Superior temporal gyrus (tissue), 1 donor: ENCODE results near the gene PEX12.
A peak's percentile ranks its signal among the peaks of the same experiment; 100 is the strongest.
"Not testable (repeated sequence)": the region's sequence is repeated elsewhere in the genome, so short reads cannot be mapped to it uniquely, and the experiment has no call there.

ENCODE experiments used
- DNase-seq: peaks from one replicate; pipeline ENCODE4 v3.0.0-alpha.2; 2016; ENCODE audit errors: extremely low spot score

The PEX12 gene

DNA sequence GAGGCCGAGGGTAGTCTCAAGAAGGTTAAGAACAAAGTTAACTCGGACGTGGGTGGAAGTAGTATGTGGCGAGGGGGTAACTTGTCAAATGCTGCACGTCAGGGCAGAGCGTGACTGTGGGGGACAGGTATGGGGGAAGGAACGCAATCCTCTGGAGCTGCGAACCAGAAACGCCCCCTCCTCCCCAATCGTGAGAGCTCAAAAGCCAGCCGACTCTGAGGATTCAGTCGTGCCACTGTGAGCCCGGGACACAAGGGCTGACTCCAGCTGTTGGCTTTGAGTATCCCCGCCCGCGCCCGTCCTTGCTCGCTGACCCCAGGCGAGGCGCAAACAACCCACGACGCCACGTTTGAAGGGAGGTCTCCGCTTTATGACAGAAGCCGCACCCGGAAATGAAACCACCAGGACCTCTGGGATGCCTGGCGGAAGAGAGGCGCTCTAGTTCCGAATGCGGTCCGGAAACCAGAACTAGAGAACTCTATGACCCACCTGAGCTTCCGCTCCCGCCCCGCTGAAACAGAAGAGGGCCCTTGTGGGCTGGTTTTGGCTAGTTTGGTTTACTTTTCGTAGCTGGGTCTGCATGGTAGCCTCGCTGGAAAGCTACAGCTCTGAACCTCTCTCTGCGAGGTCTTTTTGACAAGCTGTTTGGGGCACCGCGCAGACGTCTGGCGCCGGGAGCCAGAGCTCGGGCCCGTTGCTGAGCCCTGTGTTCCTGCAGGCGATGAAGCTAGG lies at the start of gene PEX12:
PEX12 (minus strand) TSS at position 375 of the 732 bp plus-strand sequence. CDS start 550 bp downstream, outside the sequence.
- DNase-seq: peak; percentile 98

DNA sequence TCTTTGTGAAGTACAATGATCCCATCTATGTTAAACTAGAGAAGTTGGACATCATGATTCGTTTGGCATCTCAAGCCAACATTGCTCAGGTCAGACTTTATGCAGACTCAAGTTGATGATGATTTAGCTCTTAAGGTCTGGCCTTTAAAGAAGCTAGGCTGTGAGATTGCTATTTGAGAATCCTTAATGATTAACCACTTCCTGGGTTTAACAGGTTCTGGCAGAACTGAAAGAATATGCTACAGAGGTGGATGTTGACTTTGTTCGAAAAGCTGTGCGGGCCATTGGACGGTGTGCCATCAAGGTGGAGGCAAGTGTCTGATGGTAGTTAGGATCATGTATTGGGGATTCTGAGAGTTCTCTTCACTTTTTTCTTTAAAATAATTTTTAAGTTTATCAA lies 49.0 kb upstream of the PEX12 start:
- no peak for DNase-seq

DNA sequence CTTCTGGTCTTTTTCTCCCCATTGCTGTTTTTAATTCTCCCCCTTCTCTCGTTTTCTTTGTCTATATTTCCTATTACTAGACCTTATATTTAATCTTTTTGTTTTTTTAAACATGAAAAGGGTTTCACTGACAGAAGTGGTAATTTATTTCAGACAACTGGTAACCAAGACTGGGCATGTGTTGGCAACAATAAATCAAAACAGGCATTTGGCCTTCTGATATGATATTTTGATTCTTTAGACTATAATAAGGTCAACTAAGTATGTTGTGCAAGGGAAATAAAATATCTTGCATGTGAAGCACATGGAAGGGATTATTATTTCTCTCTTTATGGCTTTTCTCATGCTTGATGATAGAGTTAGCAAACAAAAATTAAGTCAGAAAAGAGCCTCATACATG lies 43.4 kb upstream of the PEX12 start:
- DNase-seq: no peak

DNA sequence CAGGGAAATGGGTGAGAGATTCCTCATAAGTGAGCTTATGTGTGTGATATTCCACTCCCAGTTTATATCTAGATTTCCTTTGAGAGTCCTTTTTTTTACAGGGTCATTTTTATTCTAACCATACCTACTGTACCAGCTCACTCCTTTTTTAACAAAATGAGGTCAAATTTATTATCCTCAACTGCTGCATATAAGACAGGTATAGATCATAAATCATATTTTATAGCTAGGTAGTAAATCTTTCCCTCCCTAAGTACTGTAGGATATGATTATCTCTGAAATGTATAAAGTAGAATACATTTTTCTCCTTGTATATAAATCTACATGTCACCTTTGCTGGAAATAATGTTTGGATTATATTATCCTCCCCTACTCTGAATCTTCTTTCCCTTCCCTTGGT lies 40.3 kb upstream of the PEX12 start:
- no peak for DNase-seq

DNA sequence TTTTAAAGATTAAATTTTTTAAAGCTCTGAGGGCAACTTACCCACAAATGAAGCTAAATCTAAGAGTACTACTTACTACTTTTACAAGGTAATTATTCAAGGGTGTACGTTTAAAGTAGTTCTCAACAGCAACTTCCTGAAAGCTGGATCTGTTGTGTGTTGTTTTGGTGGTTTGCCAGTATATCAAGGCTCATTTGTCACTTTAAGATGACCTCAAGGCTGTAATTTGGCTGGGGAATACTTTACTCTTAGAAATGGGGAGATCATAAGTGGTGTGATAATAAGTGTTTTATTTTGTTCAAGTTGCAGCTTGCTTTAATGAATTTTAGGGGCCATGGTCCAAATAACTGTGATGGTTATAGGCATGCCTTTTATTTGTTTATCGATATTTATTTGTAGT lies 39.1 kb upstream of the PEX12 start:
- DNase-seq: no peak

DNA sequence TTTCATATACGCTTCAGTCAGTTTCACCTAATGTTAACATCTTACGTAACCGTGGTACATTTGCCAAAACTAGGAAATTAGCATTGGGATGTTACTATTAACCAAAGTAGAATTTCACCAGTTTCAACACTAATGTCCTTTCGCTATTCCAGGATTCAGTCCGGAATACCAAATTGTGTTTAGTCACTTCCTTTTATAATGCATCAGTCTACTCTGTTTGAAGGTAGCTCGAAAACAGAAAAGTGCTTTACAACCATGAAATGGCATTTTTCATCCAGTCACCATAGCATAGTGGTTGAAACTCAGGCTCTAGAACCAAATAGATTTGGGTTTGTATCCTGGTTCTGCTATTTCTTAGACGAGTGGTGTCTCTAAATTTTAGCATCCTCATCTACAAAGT lies 38.2 kb upstream of the PEX12 start:
- DNase-seq: no peak

DNA sequence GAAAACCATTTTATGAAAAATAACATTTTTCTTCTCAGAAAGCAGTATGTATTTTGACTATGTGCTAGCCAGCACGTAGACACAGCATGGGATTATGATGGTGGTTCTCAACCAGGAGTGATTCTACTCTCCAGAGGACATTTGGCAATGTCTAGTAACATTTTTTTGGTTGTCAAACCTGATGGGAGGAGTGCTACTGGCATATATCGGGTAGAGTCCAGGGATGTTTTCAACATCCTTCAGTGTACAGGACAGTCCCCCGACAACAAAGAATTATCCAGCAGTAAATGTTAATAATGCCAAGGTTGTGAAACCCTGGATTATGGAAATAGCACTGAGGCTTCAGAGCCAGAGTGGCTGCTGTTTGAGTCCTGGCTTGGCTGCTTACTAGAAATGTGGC lies 36.4 kb upstream of the PEX12 start:
- DNase-seq: no peak

DNA sequence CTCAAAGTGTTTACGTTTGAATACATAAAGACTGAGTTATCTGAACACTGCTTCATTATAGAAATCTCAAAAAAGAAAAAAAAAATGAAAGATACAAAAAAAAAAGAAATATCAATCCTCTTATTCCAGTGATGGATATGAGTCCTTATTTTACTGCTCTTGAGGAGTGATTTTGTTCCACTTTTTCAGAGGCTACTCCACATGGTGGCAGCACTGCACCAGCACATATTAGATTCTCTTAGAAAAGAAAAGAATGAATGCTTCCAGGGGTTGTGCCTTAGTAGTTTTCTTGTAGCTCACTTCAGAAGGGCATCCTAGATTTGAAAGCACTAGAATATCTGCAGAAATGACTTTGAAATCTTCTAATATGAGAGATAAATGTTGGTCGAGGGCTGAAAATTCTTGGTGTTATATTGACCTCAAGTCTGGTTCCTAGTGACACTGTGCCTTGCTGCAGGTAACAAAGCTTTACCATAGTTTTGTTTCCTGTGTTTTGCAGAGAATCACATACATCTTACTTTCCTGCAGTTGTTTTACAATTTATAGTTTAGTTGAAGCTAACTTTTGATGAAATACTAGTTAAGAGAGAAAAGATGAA lies 34.7 kb upstream of the PEX12 start:
- DNase-seq: peak; percentile 81

DNA sequence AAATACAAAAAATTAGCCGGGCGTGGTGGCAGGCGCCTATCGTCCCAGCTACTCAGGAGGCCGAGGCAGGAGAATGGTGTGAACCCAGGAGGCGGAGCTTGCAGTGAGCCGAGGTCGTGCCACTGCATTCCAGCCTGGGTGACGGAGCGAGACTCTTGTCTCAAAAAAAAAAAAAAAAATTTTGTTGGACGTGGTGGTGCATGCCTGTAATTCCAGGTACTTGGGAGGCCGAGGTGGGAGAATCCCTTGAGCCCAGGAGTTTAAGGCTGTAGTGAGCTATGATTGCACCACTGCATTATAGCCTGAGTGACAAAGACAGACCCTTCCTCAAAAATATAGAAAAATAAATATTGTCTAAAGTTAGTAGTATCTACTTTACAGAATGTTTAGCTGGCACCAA lies 32.4 kb upstream of the PEX12 start:
- DNase-seq: not testable (repeated sequence)

DNA sequence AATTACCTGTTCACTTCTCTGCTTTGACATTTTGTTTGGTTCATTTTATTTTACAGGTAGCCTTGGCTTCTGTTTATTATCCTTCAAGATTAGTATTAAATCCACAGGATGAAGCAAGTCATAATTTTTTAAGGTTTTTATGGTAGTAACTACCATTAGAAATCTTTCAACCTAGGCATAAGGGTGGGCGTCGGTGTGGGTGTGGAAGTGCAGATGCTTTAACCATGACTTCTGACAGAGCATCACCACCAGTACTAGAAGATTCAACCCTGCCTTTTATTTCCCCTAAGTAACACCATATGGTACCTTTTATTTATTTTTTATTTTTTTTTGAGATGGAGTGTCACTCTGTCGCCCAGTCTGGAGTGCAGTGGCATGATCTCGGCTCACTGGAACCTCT lies 31.5 kb upstream of the PEX12 start:
- DNase-seq: no peak

DNA sequence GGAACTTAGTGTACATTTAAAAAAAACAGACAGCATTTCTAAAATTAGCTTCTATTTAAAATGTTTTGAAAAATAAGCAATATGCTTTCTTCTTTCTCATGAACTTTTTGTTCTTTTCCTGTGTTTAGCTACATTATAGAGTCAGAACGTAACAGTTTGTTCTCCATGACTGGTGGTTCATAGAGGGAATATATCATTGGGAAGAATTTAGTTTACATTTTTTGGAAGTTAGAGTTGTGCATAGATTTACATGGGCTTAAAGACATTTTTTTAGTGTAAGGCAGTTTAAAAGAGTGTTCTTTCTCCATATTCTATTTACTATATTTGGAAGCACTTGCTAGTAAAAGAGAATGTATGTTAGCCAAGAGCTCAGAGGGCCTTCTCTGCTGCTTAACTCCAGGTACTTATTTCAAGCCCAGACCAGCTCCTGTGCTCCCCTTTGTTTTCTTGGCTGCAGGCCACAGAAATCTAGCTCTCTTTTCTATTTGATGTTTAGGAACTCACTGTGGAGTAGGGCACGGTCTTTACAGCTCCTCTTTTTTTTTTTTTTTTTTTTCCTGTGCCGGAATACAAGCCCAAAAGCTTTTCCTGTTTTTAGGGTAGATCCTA lies 29.0 kb upstream of the PEX12 start:
- DNase-seq: no peak

DNA sequence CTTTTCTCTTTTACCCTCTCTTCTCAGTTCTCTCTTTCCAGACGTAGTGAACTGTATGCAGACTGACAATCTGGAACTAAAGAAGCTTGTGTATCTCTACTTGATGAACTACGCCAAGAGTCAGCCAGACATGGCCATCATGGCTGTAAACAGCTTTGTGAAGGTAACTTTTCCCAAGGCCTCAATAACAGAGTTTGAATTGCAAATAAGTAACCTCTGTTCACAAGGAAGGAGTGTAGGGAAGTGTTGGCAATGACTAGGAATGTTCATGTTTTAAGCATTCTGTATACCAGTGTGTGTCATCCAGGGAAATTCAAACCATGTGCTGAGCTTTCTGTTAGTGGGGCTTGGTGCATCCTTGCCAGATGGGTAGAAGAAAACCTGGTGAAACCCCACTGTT lies 27.3 kb upstream of the PEX12 start:
- DNase-seq: no peak

DNA sequence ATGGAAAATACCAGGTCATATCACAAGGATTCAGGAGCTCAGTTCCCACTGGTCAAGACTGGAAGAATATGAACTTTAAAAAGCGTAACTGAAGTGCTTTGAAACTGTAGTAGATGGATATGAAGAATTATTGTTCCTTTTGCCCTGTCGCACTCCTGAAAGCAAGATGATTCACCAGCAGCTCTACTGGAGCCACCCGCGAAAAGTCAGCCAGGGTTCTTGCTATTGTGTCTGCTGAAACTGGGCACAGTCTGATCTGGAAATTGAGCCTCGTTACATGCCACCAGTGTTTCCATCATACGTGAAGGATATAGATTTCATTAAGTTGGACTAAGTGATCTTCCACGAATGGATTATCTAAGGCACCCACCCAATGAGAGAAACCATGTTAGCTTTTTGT lies 25.3 kb upstream of the PEX12 start:
- DNase-seq: no peak

DNA sequence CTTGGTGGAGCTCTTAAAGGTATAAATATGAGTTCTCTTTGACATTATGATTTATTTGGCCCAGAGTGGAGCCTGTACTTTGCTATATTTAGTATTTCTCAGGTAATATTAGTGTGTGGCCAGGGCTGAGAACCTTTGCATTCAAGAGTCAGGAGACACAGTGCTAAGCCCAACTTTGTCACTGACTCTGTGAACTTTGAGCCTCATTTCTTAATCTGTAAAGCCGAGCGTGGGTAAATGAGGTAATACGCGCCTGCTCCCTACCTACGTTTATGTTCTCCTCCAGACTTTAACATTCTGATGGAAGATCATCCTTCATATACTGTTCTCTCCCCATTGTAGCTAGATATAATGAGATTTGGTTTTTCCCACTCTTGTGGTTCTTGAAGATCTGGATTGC lies 19.2 kb upstream of the PEX12 start:
- DNase-seq: no peak

DNA sequence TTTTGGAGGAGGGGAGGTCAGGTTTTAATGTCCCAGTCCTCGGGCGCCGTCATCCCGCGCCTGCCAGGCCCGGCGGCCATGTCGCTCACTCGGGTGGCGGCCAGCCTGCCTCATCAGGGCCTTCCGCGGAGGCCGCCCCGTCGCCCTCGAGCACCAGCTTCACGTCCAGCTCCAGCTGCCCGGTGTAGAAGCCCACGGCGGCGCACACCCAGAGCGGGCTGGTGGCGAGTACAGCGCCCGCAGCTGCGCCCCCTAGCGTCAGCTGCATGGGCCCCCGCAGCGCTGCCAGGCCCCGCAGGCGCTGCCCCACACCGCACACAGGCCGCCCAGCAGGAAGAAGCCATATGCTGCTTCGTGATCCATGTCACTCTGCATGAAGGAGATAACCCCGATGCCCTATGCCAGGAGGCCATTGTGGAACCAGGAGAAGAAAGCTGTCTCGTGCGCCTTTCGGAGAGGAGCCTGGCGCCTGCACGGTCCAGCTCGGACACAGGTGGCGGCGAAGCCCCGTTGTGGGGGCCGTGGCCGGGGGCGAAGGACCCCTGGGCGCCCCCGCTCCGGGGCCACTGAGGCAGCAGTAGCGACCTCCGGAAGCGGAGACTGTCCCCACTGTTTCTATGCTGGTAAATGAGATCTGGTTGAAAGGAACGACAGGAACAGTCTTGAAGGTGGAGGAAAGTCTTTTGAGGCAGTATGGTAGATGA lies 18.3 kb upstream of the PEX12 start:
- DNase-seq: no peak

DNA sequence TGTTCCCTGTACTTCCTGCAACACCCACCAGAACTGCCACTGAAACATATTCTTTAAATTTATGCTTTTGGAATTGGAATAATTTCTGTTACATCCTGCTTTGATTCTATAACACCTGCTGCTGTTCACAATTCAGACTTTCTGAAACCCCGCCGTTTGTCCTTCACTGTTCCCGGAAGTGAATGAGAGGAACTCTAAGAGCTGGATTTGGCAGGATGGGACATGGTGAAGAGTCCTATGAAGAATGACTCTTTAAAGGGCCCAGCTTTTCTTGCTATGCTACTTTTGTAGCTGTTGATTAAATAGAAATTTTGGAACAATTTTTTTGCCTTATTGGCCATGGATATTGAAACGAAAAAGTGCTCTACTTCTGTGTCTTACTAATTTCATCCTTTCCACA lies 17.7 kb upstream of the PEX12 start:
- DNase-seq: no peak

DNA sequence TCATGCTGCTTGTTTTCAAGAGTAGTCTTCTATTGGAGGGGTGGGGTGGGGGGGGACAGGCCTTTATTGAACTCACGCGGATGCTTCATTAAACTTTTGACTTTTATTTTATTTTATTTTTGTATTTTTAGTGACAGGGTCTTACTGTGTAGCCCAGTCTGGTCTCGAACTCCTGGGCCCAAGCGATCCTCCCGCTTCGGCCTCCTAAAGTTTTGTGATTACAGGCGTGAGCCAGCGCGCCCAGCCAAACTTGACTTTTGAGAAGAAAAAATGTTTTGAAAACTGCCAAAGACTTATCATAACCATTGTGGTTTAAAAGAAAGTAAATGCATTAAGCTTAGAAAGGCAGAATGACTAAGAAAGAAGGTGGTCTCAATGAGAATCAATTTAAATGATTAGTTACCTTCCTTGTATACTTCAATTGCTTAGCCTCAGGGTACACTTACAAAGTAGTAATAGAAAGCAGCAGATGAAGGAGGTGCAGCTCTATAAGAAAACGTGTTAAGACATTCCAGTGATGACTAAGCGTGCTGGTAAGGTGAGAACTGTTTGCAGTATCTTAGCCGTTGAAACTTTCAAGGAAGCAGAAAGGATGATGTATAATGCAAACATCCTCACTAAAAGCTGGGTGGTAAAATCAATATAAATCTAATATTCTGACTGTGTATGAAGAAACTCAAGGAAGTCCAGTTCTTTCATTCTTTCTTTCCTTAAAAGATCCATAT lies 10.0 kb upstream of the PEX12 start:
- DNase-seq: no peak

DNA sequence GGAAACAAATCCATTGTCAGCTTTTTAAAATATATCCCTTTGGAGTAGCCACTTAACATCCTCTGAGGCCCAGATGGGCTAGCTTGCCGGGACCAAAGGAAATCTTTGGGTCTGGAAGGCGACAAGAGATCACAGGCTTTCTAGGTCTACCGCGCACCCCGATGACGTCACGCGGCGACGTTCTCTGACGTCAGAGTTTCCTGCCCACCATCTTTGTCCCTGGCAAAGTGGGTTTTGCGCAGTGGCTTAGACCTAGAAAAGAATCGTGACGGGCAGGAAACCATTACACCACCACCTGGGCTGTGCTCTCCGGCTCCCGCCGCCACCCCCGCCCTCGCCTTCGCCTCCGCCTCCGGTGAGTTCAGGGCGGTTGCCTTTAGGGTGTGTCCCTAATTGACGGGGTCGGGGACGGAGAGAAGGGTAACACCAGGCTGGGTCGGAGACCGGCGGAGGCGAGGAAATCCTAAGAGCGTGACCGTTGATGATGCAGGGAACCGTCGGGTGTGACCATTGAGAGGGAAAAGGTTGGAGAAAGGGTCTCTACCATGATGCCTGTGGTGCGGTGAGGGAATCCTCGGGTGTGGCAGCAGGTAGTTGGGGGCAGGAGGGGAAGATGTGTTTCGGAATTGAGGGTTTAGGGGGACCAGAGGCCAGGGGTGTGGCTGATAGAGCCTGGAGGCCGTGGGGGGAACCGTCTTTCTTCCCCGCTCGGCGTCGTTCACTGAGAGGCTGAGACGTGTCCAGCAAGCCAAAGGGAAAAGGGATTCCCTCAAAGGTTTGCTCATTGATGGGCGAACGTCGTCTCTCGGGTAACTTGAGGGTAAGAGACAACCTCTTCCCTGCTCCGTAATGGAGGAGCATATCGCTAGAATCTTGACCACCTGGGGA lies 8.9 kb upstream of the PEX12 start, which contains the start of gene AP2B1:
AP2B1 (plus strand) TSS at position 249 of the 888 bp plus-strand sequence. CDS start 6,709 bp downstream, outside the sequence.
- DNase-seq: peak; percentile 96

DNA sequence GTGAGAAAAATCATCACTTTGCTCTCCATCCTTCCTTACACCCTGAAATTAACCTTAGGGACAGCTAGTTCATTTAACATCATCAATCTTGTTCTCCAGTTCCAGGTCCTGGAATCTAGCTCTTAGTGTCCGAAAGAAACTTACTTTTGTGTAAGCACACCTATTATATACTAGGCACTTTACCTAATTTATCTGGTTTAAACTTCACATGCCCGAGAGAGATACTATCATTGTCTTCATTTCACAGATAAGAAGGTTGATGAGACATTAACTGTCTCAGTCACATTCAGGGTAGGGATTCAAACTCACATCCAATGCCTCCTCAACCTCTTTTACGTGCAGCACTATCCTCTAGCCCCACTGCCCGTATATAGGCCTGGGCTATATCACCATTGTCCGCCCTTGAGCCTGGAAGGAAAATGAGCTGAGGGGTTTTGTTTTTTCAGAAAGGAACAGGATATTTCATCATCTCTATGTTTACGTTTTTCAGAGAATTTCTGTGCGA lies 8.2 kb upstream of the PEX12 start:
- no peak for DNase-seq

DNA sequence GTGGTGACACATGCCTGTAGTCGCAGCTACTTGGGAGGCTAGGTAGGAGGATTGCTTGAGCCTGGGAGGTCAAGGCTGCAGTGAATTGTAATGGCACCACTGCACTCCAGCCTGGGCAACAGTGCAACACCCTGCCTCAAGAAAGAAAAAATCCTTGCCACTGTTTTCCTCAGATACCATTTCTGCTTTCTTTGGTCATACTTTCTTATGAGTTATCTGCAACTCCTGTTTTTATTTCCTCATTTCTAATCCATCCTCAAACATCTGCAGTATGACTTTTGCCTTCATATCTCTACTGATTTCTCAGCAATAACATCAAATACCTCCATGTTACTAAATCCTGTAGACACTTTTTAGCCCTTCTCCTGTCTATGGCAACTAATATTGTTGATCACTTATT lies 5.7 kb upstream of the PEX12 start:
- no peak for DNase-seq
